GM21825 (cell line): ENCODE data around the gene CDX1.

ENCODE experiments used
- ATAC-seq: cut with Tn5 transposase; IDR thresholded peaks from one replicate; pipeline ENCODE4 v1.9.1; 2021; ENCODE audit warnings: mild to moderate bottlenecking, moderate library complexity; ENCODE audit not compliant: unreplicated experiment

CDX1 gene

GRCh38 chr5:150203832-150204589 is 37.4 kb downstream of the CDX1 start:
- no peak for ATAC-seq

GRCh38 chr5:150204590-150204960 is 38.0 kb downstream of the CDX1 start:
- ATAC-seq, result no peak

DNA sequence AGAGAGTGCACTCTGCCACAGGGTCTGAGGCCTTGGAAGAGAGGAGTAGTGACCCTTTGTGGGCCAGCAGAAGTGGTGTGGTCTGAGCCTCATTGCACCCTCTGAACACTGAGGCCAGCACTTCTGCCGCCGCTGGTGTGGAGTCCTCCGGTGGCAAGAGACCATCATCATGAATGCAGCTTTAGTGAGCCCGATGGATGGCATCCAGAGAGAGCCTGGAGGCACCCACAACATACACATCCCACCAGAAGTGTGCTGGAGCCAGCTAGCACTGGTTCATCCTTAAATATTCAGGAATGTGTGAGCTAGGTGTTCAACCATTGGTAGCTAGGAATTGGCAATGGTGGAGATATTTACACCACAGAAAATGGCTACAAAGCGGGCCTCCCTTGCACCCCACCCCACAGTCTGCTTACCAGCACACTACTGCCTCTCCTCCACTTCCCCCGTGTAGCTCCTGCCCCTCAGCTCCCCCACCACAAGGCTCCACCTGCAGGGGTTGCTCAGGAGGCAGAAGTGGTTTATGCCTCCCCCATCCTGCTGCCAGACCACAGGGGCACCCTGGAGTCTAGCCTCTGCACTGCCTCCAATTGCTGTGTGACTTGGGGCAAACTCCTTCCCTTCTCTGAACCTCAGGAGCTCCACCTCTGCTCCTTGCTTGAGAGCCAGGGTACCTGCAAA is 39.7 kb downstream of the CDX1 start:
- ATAC-seq, result no peak

- ATAC-seq, result no peak
Observed at GRCh38 chr5:150206779-150207115, 40.2 kb downstream of the CDX1 start.

DNA sequence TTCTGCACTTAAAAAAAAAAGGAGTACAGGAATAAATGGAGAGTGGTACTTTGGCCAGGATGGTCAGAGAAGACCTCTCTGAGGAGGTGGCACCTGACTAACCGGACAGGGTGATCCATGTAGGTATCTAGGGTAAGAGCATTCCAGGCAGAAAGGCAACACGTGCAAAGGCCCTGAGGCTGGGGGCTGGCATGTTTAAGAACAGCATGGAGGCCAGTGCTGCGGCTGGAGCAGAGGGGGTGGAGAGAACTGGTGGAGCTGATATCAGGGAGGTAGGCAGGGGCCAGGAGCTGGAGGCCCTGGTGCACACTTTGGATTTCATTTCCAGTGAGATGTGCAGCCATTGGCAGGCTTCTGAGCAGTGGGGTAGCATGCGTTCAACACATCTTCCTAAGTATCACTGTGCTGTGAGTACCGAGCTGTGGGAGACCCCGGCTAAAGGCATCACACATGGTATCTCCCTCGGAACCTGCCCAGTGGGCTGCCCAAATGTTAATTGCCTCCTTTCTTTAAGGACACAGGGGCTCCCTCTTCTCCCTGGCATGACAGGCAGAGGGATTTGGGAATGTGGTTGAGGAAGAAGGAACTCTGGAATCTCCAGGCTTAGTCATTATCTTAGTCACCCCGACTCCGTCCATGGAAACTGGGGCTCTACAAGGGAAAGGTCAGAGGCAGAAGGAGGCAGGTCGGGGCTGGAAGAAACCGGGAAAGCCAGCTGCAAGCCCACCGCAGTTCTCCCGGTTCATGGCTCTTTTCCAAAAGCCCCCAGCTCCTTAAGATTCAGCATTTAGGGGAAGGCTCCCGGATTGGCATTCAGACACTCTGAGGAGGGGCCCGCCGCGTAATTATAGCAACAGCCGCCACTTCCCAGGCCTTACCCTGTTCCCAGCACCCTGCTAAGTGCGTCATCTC is 41.9 kb downstream of the CDX1 start:
- no peak for ATAC-seq

- ATAC-seq, result no peak
Observed at GRCh38 chr5:150209099-150209635, 42.6 kb downstream of the CDX1 start.

- ATAC-seq, result no peak
Observed at GRCh38 chr5:150210644-150211043, 44.1 kb downstream of the CDX1 start.

DNA sequence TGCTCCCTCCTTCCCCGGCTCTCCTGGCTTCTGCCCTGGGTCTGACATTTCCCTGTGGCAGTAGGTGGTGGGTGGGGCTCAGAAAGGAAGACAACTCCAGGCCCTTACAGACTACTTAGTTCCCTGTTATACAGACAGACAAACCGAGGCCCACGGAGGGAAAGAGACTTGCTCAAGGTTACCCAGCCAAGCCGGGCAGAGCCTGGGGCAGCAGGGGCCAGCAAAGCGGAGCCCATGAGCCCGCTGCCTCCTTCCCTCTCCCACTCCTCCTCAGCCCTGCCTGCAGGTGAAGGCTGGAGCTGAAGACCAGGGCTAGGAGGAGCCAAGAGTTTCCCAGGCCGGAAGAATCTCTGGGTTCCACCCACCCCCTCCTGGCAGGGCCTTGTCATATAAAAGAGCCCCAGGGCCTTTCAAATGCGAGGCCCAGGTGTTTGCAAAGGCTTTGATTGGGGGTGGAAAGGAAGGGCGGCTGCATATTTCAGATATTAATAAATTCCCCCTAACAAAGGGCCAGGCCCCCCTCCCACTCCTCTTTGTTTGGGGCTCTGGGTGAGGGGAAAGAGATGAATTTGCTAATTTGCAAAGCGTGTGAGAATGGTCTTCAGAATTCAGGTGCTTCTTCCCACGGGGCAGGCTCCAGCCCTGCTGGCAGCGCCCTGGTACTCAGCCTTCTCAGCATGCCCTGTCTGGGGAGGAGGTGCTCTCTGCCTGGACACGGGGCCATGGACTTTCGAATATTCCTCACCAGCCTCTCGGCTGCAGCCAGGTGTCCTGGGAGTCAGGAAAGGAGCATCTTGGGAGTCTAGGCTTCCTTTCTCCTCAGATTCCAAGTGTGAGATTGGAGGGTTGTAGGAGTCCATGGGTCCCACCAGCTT is 44.8 kb downstream of the CDX1 start:
- ATAC-seq, result no peak

DNA sequence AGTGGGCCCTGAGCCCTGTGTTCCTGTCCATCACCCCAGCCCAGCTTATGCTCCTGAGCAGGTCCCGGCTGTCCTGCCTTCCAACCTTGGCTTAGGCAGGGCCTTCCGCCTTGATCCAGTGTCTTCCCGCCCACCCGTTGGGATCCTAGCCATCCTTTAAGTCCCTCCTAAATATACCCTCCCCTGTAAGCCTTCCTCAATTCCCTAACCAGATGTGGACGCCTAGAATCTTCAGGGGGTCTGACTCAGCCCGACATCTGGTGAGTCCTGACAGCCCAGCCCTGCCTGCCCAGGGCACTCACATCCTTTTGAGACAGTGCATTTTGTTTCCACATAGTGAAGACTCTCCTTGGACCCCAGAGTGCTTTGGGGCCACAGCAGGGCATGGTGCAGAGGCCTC is 47.0 kb downstream of the CDX1 start:
- no peak for ATAC-seq

- ATAC-seq, result no peak
Observed at GRCh38 chr5:150214289-150214688, 47.7 kb downstream of the CDX1 start.

- ATAC-seq, result no peak
Observed at GRCh38 chr5:150215979-150216944, 49.7 kb downstream of the CDX1 start.

- ATAC-seq, result no peak
Observed at GRCh38 chr5:150217038-150217437, 50.5 kb downstream of the CDX1 start.

DNA sequence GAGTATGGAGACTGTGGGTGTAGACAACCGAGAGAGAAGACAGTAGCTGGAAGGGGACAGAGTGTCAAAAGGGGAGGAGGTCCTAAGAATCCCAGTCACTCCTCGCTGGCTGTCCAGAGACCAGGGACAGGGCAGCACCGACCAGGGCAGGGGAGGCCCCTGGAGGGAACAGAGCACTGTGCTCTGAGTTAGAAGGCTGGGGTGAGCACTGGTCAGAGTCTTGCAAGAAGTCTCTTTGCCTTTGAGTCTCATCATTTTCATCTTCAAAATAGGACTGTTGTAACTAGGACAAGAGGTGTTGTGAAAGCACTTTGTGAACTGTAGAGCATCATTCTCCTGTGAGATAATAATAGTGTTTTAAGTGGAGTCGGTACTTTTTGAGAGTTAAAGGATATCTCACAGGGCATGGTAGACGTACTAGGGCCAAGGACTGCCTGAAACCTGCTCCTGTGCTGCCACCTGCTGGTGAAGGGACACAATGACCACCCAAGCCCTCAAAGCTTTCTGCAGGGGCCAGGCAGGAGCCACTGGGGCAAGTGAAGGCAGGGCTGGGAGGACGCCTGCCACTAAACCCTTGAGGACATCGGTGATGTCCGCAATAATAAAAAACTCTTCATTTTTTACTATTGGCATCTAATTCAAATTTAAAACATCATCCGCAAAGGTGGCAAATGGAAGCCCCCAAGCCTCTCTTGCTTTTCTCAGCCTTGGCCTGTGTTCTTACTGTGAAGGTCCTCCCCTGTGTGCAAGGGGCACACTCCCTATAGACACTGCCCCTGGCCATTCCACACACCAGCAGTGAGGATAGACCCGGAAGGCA is 51.5 kb downstream of the CDX1 start:
- ATAC-seq, result peak; percentile 83

DNA sequence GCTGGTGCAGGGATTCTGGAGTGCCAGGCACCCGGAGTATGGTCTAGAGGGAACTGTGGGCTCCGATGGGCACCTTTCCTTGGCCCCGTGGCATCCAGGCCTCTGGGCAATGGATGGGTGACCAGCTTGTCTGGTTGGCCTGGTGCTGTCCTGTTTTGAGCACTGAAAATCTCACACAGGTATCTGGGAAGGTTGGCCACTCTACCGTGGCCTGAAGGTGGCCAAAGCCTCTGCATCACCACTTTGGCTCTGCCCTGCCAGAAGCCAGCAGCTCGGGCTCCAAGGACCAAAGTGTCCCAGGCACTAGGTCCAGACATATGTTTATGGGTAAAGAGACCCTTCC is 52.1 kb downstream of the CDX1 start:
- no peak for ATAC-seq

DNA sequence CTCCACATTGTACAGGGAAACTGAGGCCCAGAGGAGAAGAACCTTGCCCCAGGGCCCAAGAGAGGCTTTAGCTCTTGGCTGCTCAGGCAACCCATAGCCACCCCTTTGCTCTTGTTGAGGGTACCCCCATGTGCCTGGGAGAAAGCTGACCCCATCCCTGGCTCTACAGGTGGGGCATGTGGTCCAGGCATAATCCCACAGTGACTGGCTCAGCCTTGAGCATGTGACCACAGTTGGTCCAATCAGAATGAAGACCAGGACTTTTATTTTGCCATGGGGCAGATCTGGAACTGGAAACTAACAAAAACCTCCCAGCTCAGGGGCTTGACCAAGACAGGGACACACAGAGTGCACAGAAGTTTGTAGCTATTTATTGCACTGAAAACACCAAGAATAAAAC is 52.6 kb downstream of the CDX1 start:
- ATAC-seq, result no peak

DNA sequence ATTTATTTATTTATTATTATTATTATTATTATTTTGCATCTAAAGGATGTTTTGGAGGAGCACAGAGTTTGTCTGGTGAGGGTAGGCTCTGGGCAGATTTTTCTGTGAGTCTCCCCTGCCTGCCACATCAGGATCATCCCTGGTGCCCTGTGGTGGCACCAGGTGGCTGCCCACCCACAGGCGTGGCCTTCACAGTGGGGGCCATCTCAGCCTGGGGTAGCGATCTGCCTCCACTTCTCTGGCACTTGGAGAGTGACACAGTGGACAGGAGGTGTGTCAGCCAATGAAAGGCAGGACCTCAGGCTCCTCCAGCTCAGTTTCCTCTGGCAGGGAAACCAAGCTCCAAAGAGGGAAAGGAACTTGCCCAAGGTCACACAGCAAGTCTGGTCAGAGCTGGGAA is 53.3 kb downstream of the CDX1 start:
- no peak for ATAC-seq

DNA sequence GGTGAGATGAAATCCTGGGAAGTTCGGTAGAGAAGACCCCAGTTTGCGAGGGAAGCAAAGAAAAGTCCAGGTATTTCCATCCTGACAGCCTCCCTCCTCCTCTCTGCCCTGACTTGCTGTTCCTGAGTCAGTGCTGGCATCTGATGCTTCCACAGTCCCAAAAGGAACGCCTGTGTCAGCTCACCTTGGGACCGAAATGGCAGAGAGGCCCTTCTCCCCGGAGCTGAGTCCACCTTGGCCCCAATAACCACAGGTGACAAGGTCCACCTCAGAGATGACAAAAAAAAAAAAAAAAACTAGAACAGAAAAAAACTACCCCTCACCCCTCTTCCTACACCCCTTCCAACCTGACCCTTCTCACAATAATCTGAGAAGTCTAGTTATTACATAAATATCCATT is 54.9 kb downstream of the CDX1 start:
- ATAC-seq, result no peak

DNA sequence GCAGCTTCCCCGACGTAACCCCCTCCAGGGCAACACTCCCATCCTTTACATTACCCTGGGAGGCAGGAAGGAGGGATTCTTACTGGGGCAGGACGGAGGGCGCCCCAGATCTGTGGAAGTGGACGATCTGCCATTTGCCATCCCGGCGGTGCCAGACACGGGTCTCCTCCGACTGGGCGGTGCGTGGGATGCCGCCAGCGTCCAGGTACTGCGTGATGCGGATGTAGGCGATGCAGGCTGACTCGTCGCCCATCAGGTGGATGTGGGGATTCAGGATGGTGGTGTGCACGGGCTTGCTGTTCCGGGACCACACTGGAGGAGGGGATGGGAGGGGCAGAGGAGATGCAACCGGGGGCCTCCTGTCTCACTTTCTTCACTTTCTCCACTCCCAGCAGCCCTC is 56.3 kb downstream of the CDX1 start:
- ATAC-seq, result no peak

DNA sequence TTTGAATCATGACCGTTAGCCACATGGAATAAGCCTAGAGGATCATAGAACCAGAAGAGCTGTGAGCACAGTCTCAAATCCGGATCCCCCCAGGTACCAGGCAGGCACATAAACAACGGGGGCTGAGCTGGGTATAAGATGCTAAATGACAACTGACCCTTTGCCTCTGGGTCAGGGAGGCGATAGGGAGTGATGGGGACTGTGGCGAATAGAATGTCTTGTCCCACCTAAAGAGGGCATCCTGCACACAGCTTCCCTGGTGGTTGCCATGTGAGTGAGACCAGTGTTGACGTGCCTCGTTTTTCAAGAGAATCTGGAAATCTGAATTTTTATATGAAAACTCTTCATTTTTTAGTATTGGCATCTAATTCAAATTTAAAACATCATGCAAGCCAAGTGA is 56.9 kb downstream of the CDX1 start:
- ATAC-seq, result no peak
